ENCODE results near the gene RGS3. TPM values are rescaled to one million over a fixed set of nuclear protein-coding genes. Genes with fewer than 3 reads are reported as not detected.

Gene RGS3
- total and polyA plus RNA-seq, 7 experiments from 2014 or later = 4.9 to 43.4 (median 11.6) TPM

DNA sequence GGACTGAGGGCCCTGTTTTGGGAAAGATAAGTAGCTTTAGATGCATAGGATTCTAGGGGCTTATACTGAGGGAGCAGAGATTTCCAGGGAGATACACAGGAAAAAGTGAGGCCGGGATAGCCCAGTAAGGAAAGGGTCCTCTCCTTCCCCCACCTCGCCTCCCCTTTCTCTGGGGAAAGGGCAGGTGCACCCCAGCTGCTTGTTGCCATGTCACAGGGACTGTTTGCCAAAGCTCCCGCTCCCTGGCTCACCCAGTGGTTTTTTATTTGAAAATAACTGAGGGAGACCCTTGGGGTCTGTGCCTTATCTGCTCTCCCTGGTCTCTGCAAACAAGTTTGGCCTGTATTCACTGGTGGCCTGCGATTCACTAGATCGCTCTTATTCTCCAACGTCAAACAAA, 51.2 kb downstream of the RGS3 start:
- H3K27me3 Mint-ChIP-seq = no peaks in the 10 kb centered on the region
- intact Hi-C loops (cut with micrococcal nuclease) = loop anchor here (5.0 kb wide), 5 partner anchors 37 to 167 kb away; partner anchors contain the start of genes BSPRY (in 1 of the 2), C9orf43 (in 1 of the 2), POLE3 (in 1 of the 2) and RGS3 (in 1 of the 2)
- Histone ChIP-seq H3K27me3 (ENCODE audit: control insufficient read depth in 2 of 2, insufficient read depth in 2 of 2, low read length in 2 of 2) (no peaks in the 10 kb centered on the region), H3K9me3 (ENCODE audit: control insufficient read depth in 2 of 3, low read length in 3 of 3) (no peaks in the 10 kb centered on the region), H3K4me1 (ENCODE audit: control insufficient read depth in 2 of 2, insufficient read depth in 2 of 2, low read length in 2 of 2) (peaks cover 67 to 68% of the 10 kb centered on the region in 2 donors), H3K27ac (ENCODE audit: low read depth, low read length) (no peak overlapping the region), H3K36me3 (ENCODE audit: control insufficient read depth in 2 of 3, insufficient read depth in 3 of 3, low read length in 3 of 3) (no peaks in the 10 kb centered on the region), H3K4me3 (ENCODE audit: low read length) (no peak overlapping the region)
- peaks cover 60 to 94% (median 81%) of the 10 kb centered on the region in 7 donors for H3K4me1 Mint-ChIP-seq
- peaks cover 0 to 11% (median 0%) of the 10 kb centered on the region in 5 donors for H3K36me3 Mint-ChIP-seq
- H3K4me3 Mint-ChIP-seq = peak overlapping the region in 1 of 10 donors; percentile 12
- H3K27ac Mint-ChIP-seq = peak overlapping the region; percentile 11 to 97 (median 71)
- no peaks in the 10 kb centered on the region for H3K9me3 Mint-ChIP-seq
- ATAC-seq (no peak), DNase-seq (no peak)
- POLR2A ChIA-PET = interaction anchor here (0.6 to 3.7 kb wide), 5 partner anchors 9 to 68 kb away, joined by 4 to 23 read pairs (median 5); no protein-coding TSS in a partner anchor
- CTCF ChIA-PET = interaction anchor here (1.4 to 1.7 kb wide), 2 partner anchors 64 to 68 kb away, joined by 4 read pairs; no protein-coding TSS in a partner anchor

DNA sequence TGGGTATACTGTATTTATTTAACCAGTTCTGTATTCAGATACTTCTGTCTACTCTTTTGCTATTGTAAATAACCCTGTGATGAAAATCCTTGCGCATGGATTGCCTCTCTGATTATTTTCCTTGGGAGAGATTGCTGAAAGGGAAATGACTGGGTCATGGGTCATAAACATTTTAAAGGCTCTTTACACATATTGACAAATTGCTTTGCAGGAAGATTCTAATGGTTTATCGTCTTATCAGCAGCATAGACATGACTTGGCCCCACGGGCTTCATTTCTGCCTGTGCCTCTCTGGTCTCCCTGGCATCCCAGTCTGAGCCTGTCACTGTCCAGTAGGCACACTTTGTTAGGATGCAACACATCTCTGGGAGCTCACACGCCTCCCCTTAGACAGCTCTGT, 52.3 kb downstream of the RGS3 start:
- Histone ChIP-seq H3K27ac (ENCODE audit: low read depth, low read length) (no peak overlapping the region), H3K36me3 (ENCODE audit: control insufficient read depth in 2 of 3, insufficient read depth in 3 of 3, low read length in 3 of 3) (no peaks in the 10 kb centered on the region), H3K4me3 (ENCODE audit: low read length) (no peak overlapping the region), H3K9me3 (ENCODE audit: control insufficient read depth in 2 of 3, low read length in 3 of 3) (no peaks in the 10 kb centered on the region), H3K27me3 (ENCODE audit: control insufficient read depth in 2 of 2, insufficient read depth in 2 of 2, low read length in 2 of 2) (no peaks in the 10 kb centered on the region), H3K4me1 (ENCODE audit: control insufficient read depth in 2 of 2, insufficient read depth in 2 of 2, low read length in 2 of 2) (peaks cover 76 to 77% of the 10 kb centered on the region in 2 donors)
- POLR2A ChIA-PET = interaction anchor here (3.7 kb wide), 1 partner anchor 63 kb away, joined by 21 read pairs; no protein-coding TSS in a partner anchor
- H3K36me3 Mint-ChIP-seq = peaks cover 0 to 16% (median 0%) of the 10 kb centered on the region in 5 donors
- intact Hi-C loops (cut with micrococcal nuclease) = loop anchor here in 1 of 2 donors (5.0 kb wide), 1 partner anchor 169 kb away; the partner anchor contains the start of gene BSPRY
- DNase-seq (no peak), ATAC-seq (no peak)
- CTCF ChIA-PET = interaction anchor here (1.7 kb wide), 1 partner anchor 69 kb away, joined by 4 read pairs; no protein-coding TSS in a partner anchor
- peaks cover 69 to 97% (median 92%) of the 10 kb centered on the region in 7 donors for H3K4me1 Mint-ChIP-seq
- no peaks in the 10 kb centered on the region for H3K27me3 Mint-ChIP-seq
- no peaks in the 10 kb centered on the region for H3K9me3 Mint-ChIP-seq
- peak overlapping the region; percentile 27 to 97 (median 67) for H3K27ac Mint-ChIP-seq
- H3K4me3 Mint-ChIP-seq = peak overlapping the region in 4 of 10 donors; percentile 20 to 48 (median 34)

DNA sequence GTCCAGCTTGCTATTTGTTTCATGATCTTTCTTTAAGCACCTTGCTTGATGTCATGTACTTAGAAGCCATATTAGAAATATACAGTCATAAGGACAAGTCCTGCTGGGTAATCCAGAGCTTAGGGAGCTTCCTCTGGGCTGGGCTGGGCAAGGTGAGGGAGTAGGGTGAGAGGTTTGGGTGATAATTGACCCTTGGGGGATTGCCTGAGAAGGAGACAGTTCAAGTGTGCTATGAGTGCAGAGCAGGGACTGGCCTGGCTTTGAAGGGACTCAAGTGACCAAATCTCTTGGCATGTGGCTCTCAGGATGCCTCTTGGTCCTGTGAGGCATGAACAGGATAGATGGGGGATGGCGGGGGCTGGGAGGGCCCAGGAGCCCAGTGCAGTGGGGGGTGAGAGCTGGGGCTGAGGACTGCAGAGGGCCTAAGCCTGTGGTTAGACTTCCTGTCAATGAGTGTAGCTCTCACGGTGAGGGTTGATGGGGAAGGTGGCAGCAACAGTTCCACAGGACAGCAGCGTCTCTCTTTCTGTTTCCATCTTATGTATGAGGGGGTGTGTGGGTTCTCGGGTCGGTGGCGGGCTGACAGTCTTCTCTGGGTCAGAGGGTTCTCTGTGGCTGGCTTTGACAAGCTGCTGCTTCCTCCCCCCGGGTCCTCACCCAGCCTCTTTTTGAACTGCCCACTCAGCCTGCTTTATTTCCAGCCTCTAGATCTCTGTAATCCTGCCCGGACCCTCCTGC, 53.5 kb downstream of the RGS3 start:
- H3K27ac Mint-ChIP-seq = peak overlapping the region; percentile 89 to 99 (median 95)
- ChIA-PET POLR2A (interaction anchor here (0.9 to 3.7 kb wide), 7 partner anchors 9 to 106 kb away, joined by 3 to 21 read pairs (median 4); partner anchors contain the start of genes C9orf43 and POLE3), CTCF (interaction anchor here (1.0 to 2.2 kb wide), 7 partner anchors 14 to 115 kb away, joined by 3 to 13 read pairs (median 5); no protein-coding TSS in a partner anchor)
- peak; percentile 15 to 77 (median 52) for DNase-seq
- peaks cover 60 to 96% (median 92%) of the 10 kb centered on the region in 7 donors for H3K4me1 Mint-ChIP-seq
- H3K27ac ChIP-seq (ENCODE audit: low read depth, low read length) = peak overlapping the region; percentile 74
- peak overlapping the region; percentile 45 for H3K4me3 ChIP-seq (ENCODE audit: low read length)
- H3K36me3 ChIP-seq (ENCODE audit: control insufficient read depth in 2 of 3, insufficient read depth in 3 of 3, low read length in 3 of 3) = no peaks in the 10 kb centered on the region
- H3K4me3 Mint-ChIP-seq = peak overlapping the region; percentile 82 to 94 (median 87)
- peaks cover 0 to 16% (median 0%) of the 10 kb centered on the region in 5 donors for H3K36me3 Mint-ChIP-seq
- H3K27me3 Mint-ChIP-seq = no peaks in the 10 kb centered on the region
- H3K27me3 ChIP-seq (ENCODE audit: control insufficient read depth in 2 of 2, insufficient read depth in 2 of 2, low read length in 2 of 2) = no peaks in the 10 kb centered on the region
- ATAC-seq = peak; percentile 80
- no peaks in the 10 kb centered on the region for H3K9me3 ChIP-seq (ENCODE audit: control insufficient read depth in 2 of 3, low read length in 3 of 3)
- peaks cover 77 to 80% of the 10 kb centered on the region in 2 donors for H3K4me1 ChIP-seq (ENCODE audit: control insufficient read depth in 2 of 2, insufficient read depth in 2 of 2, low read length in 2 of 2)
- no peaks in the 10 kb centered on the region for H3K9me3 Mint-ChIP-seq
- intact Hi-C loops (cut with micrococcal nuclease) = loop anchor here (1.0 to 5.0 kb wide), 4 partner anchors 62 to 242 kb away; partner anchors contain the start of genes BSPRY (in 1 of the 2), CDC26 (in 1 of the 2) and PRPF4 (in 1 of the 2)

DNA sequence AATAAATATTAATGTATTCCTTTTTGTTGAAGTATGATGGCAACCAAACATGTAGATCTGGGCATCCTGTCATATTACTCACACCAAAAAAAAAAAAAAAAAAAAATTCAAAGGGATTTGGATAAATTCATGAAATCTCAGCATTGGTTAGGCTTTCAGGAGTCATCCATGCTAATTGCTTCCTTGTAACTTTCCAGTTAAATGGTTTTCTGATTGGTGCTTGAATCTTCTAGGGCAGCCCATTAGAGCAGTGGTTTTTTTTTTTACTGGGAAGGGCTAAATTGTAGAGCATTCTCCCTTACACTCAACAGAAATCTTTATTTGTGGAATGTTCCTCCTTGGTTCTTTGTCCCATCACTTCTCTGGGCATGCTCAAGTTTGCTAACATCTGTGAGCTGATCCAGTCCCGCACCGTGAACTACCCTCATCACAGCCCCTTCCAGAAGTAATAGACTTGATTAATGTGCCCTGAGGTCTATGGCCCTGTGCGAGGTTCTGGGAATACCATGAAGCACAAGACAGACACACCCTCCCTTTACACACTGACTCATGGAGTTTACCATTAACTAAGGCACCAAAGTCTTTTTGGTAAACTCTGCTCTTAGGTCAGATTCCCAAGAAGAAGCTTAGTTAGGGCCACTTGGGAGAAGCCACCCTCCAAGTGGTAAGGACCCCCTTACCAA, 56.0 kb downstream of the RGS3 start:
- CTCF ChIA-PET = interaction anchor here (0.6 kb wide), 1 partner anchor 17 kb away, joined by 3 read pairs; no protein-coding TSS in a partner anchor
- Histone ChIP-seq H3K36me3 (ENCODE audit: control insufficient read depth in 2 of 3, insufficient read depth in 3 of 3, low read length in 3 of 3) (no peaks in the 10 kb centered on the region), H3K27ac (ENCODE audit: low read depth, low read length) (peak overlapping the region; percentile 74), H3K9me3 (ENCODE audit: control insufficient read depth in 2 of 3, low read length in 3 of 3) (no peaks in the 10 kb centered on the region), H3K27me3 (ENCODE audit: control insufficient read depth in 2 of 2, insufficient read depth in 2 of 2, low read length in 2 of 2) (no peaks in the 10 kb centered on the region), H3K4me3 (ENCODE audit: low read length) (peak overlapping the region; percentile 45), H3K4me1 (ENCODE audit: control insufficient read depth in 2 of 2, insufficient read depth in 2 of 2, low read length in 2 of 2) (peaks cover 78 to 80% of the 10 kb centered on the region in 2 donors)
- intact Hi-C loops (cut with micrococcal nuclease) = loop anchor here (1.0 to 5.0 kb wide), 3 partner anchors 7 to 297 kb away; partner anchors contain the start of genes BSPRY (in 1 of the 2), FKBP15 (in 1 of the 2) and SLC31A1 (in 1 of the 2)
- peaks cover 0 to 22% (median 0%) of the 10 kb centered on the region in 5 donors for H3K36me3 Mint-ChIP-seq
- H3K4me3 Mint-ChIP-seq = peak overlapping the region; percentile 38 to 94 (median 84)
- no peaks in the 10 kb centered on the region for H3K9me3 Mint-ChIP-seq
- POLR2A ChIA-PET = interaction anchor here (3.7 kb wide), 1 partner anchor 60 kb away, joined by 21 read pairs; no protein-coding TSS in a partner anchor
- DNase-seq = no peak
- peaks cover 65 to 96% (median 92%) of the 10 kb centered on the region in 7 donors for H3K4me1 Mint-ChIP-seq
- no peaks in the 10 kb centered on the region for H3K27me3 Mint-ChIP-seq
- peak overlapping the region; percentile 10 to 99 (median 93) for H3K27ac Mint-ChIP-seq
- ATAC-seq = no peak

DNA sequence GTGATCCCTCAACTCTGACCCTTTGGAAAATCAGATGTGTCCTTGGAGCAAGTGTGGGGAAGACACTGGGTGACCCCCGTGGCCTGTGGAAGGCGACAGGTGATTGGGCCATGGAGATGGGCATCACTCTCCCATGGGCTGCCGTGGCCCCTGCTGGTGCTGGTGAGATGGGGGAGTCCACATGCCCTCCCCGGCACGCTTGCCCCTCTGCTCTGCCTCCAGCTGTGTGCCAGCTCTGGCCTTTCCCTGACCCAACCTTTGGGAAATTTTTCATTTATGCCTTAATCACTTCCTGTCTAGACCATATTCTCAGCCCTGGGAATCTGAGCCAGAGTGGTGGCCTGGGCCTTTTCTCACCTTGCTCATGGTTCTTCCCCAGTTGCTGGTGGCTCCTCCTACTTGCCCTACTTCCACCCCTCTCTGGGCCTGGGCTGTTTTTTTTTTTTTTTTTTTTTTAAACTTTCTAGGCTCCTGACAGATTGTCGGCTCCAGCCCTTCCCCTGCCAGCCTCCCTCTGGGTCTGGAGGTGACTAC, 56.6 kb downstream of the RGS3 start:
- H3K4me3 ChIP-seq (ENCODE audit: low read length) = peak overlapping the region; percentile 45
- peaks cover 0 to 22% (median 0%) of the 10 kb centered on the region in 5 donors for H3K36me3 Mint-ChIP-seq
- intact Hi-C loops (cut with micrococcal nuclease) = loop anchor here (1.0 to 5.0 kb wide), 2 partner anchors 8 to 298 kb away; partner anchors contain the start of genes FKBP15 (in 1 of the 2) and SLC31A1 (in 1 of the 2)
- DNase-seq = peak in 3 of 9 donors; percentile 21 to 47 (median 24)
- peak overlapping the region; percentile 34 for H3K27ac ChIP-seq (ENCODE audit: low read depth, low read length)
- H3K27me3 Mint-ChIP-seq = no peaks in the 10 kb centered on the region
- peak overlapping the region; percentile 63 to 99 (median 74) for H3K27ac Mint-ChIP-seq
- ATAC-seq = peak; percentile 63
- H3K4me1 ChIP-seq (ENCODE audit: control insufficient read depth in 2 of 2, insufficient read depth in 2 of 2, low read length in 2 of 2) = peaks cover 81 to 83% of the 10 kb centered on the region in 2 donors
- no peaks in the 10 kb centered on the region for H3K27me3 ChIP-seq (ENCODE audit: control insufficient read depth in 2 of 2, insufficient read depth in 2 of 2, low read length in 2 of 2)
- ChIA-PET POLR2A (interaction anchor here (0.6 to 1.8 kb wide), 3 partner anchors 10 to 62 kb away, joined by 3 to 7 read pairs (median 7); no protein-coding TSS in a partner anchor), CTCF (interaction anchor here (0.6 to 1.4 kb wide), 3 partner anchors 12 to 245 kb away, joined by 3 read pairs; partner anchors contain the start of genes CDC26 and PRPF4)
- H3K9me3 Mint-ChIP-seq = no peaks in the 10 kb centered on the region
- H3K36me3 ChIP-seq (ENCODE audit: control insufficient read depth in 2 of 3, insufficient read depth in 3 of 3, low read length in 3 of 3) = peaks cover 0 to 4% (median 0%) of the 10 kb centered on the region in 3 experiments
- H3K9me3 ChIP-seq (ENCODE audit: control insufficient read depth in 2 of 3, low read length in 3 of 3) = no peaks in the 10 kb centered on the region
- H3K4me1 Mint-ChIP-seq = peaks cover 70 to 96% (median 91%) of the 10 kb centered on the region in 7 donors
- H3K4me3 Mint-ChIP-seq = peak overlapping the region; percentile 33 to 94 (median 84)
